Prostate gland (tissue), 2 donors: ENCODE results near the gene CEBPZ.

Experiments used
- POLR2AphosphoS5 ChIP-seq: sonication (generic); formaldehyde crosslinking; IDR thresholded peaks from one replicate; pipeline ENCODE4 v1.6.1; 2017; ENCODE audit warnings: antibody characterized with exemption
- TF ChIP-seq, protein P1 (sequence below), 4 experiments: fragments of 200-600 bp in 2 of 4; fragments of 450-650 bp in 2 of 4; sonication (generic) in 2 of 4; IDR thresholded peaks; 1 replicate in 3 of 4; 2 replicates in 1 of 4; pipeline ENCODE4 v1.5.1; 2016 to 2019; ENCODE audit warnings: antibody characterized with exemption in 4 of 4, mild to moderate bottlenecking in 2 of 4, moderate library complexity in 2 of 4

- no peak for TF ChIP-seq POLR2AphosphoS5
- TF ChIP-seq, protein P1, sequence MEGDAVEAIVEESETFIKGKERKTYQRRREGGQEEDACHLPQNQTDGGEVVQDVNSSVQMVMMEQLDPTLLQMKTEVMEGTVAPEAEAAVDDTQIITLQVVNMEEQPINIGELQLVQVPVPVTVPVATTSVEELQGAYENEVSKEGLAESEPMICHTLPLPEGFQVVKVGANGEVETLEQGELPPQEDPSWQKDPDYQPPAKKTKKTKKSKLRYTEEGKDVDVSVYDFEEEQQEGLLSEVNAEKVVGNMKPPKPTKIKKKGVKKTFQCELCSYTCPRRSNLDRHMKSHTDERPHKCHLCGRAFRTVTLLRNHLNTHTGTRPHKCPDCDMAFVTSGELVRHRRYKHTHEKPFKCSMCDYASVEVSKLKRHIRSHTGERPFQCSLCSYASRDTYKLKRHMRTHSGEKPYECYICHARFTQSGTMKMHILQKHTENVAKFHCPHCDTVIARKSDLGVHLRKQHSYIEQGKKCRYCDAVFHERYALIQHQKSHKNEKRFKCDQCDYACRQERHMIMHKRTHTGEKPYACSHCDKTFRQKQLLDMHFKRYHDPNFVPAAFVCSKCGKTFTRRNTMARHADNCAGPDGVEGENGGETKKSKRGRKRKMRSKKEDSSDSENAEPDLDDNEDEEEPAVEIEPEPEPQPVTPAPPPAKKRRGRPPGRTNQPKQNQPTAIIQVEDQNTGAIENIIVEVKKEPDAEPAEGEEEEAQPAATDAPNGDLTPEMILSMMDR (IDR thresholded peaks at IDR 0.05) = no peak
Measured at GRCh38 chr2:37191253-37191652, 40.1 kb downstream of the CEBPZ start.
